ENCODE measurements around the gene ZNF444.

- TF ChIP-seq CTCF (conservative IDR thresholded peaks at IDR 0.05; ENCODE audit: low read length) (no peak), EZH2phosphoT487 (IDR thresholded peaks at IDR 0.05; ENCODE audit: borderline replicate concordance, low read depth, low read length) (no peak)
Observed at GRCh38 chr19:56144831-56145230, 3.7 kb downstream of the ZNF444 start.
